PC-3 (cell line): Measurements from ENCODE around the gene TENM4. TPM values are rescaled to one million over a fixed set of nuclear protein-coding genes. Genes with fewer than 3 reads are reported as not detected.
"Not testable (repeated sequence)": the region's sequence is repeated elsewhere in the genome, so short reads cannot be mapped to it uniquely, and the experiment has no call there.

Experiments used
- ATAC-seq: fragments of 200-7000 bp; cut with Tn5 transposase; 2 replicates; pipeline ENCODE4 v1.9.1; 2020; ENCODE audit warnings: mild to moderate bottlenecking, moderate library complexity
- BruUV-seq: library from RNA; stranded (reverse); fragments of 400-500 nt; replicated peaks from 2 replicates; lab custom pipeline; 2021; lab: Mats Ljungman, UMichigan
- CTCF ChIA-PET: fragments of 300-600 bp; sonication (Branson Sonifier 250); formaldehyde crosslinking; loops from one replicate; lab custom pipeline; 2022; ENCODE audit warnings: antibody characterized with exemption; lab: Charles Lee
- POLR2A ChIA-PET: fragments of 300-600 bp; sonication (Branson Sonifier 250); formaldehyde crosslinking; loops from one replicate; lab custom pipeline; 2022; ENCODE audit warnings: antibody characterized with exemption; ENCODE audit not compliant: unreplicated experiment; lab: Charles Lee
- DNase-seq: peaks from one replicate; pipeline ENCODE4 v3.0.0-alpha.2; 2015
- H2AFZ ChIP-seq: fragments of 300-600 bp; sonication (generic); 2 replicates; pipeline ENCODE4 v1.6.0; 2016; ENCODE audit warnings: antibody characterized with exemption, low read length
- H3F3A ChIP-seq: fragments of 300-600 bp; sonication (generic); one replicate; pipeline ENCODE4 v1.6.0; 2017; ENCODE audit warnings: antibody characterized with exemption, low read length, control low read depth, mild to moderate bottlenecking; ENCODE audit not compliant: unreplicated experiment
- H3K27ac ChIP-seq: fragments of 300-600 bp; sonication (generic); 2 replicates; pipeline ENCODE4 v1.5.1; 2016; ENCODE audit warnings: mild to moderate bottlenecking, low read length
- H3K27me3 ChIP-seq: fragments of 300-600 bp; sonication (generic); 2 replicates; pipeline ENCODE4 v1.6.1; 2016; ENCODE audit warnings: low read length, mixed read lengths
- H3K36me3 ChIP-seq: fragments of 300-600 bp; sonication (generic); 2 replicates; pipeline ENCODE4 v1.6.1; 2016; ENCODE audit warnings: low read depth, mixed run types, low read length, mixed read lengths
- H3K4me1 ChIP-seq: fragments of 300-600 bp; sonication (generic); 2 replicates; pipeline ENCODE4 v1.5.1; 2016; ENCODE audit warnings: low read length; ENCODE audit not compliant: insufficient read depth
- H3K4me2 ChIP-seq: fragments of 300-600 bp; sonication (generic); 2 replicates; pipeline ENCODE4 v1.6.0; 2016; ENCODE audit warnings: low read length
- H3K4me3 ChIP-seq: fragments of 300-600 bp; sonication (generic); 2 replicates; pipeline ENCODE4 v1.5.1; 2016; ENCODE audit warnings: mild to moderate bottlenecking, low read length, mixed read lengths
- H3K79me2 ChIP-seq: fragments of 300-600 bp; sonication (generic); 2 replicates; pipeline ENCODE4 v1.6.1; 2017; ENCODE audit warnings: low read length, mixed read lengths
- H3K9ac ChIP-seq: fragments of 300-600 bp; sonication (generic); 2 replicates; pipeline ENCODE4 v1.6.0; 2016; ENCODE audit warnings: mild to moderate bottlenecking, low read length
- H3K9me2 ChIP-seq: fragments of 300-600 bp; sonication (generic); replicated peaks from 2 replicates; pipeline ENCODE4 v1.6.1; 2016; ENCODE audit warnings: mixed run types, low read length, mixed read lengths
- H3K9me3 ChIP-seq: fragments of 300-600 bp; sonication (generic); 2 replicates; pipeline ENCODE4 v1.6.1; 2016; ENCODE audit warnings: low read length, mixed read lengths
- H4K20me1 ChIP-seq: fragments of 300-600 bp; sonication (generic); 2 replicates; pipeline ENCODE4 v1.6.1; 2016; ENCODE audit warnings: low read length, mixed read lengths
- EZH2 ChIP-seq: fragments of 300-600 bp; sonication (generic); IDR thresholded peaks from one replicate; pipeline ENCODE4 v1.6.1; 2017; ENCODE audit warnings: antibody characterized with exemption, mild to moderate bottlenecking, low read length; ENCODE audit not compliant: unreplicated experiment
- EZH2phosphoT487 ChIP-seq: fragments of 300-600 bp; sonication (generic); IDR thresholded peaks from 2 replicates; pipeline ENCODE4 v1.6.1; 2018; ENCODE audit warnings: mild to moderate bottlenecking, antibody characterized with exemption, low read length, borderline replicate concordance
- intact Hi-C: fragments of 100-400 bp; cut with micrococcal nuclease; formaldehyde crosslinking; loops from 2 replicates; pipeline ENCODE4 v1.9.0; 2023
- total RNA-seq: library from RNA; depleted of rRNA; stranded (reverse); fragments of >200 nt; gene quantifications from 2 replicates; pipeline ENCODE4 v1.2.3, GENCODE V29; 2014
- TF ChIP-seq, protein P1 (sequence below): fragments of 300-600 bp; sonication (generic); conservative IDR thresholded peaks from 2 replicates; pipeline ENCODE4 v1.5.1; 2017; ENCODE audit warnings: antibody characterized with exemption, low read depth, mild to moderate bottlenecking, low read length

Gene TENM4
- total RNA-seq, 1 experiment from 2014 or later, result 19.7 TPM

DNA sequence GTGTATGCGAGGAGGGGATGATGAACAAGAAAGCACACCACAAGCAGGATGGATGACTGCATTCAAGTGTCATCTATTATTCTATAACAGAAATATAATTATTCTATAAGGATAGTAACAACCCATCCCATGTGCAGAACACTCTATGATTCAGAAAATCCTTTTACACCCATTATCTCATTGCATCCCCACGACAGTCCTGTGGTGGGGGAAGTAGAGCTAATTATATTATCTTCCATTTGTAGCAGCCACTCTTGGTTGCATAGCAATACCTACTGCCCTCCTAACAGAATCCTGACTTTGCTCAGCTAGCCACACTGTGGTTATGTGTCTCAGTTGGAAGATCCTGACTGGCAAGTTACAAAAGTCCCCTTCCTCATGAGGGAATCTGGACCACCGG, 459.7 kb downstream of the TENM4 start:
- H4K20me1 ChIP-seq, result no peaks in the 10 kb centered on the region
- no peaks in the 10 kb centered on the region for H3K9me2 ChIP-seq
- intact Hi-C loops, result no loop called here
- no peaks in the 10 kb centered on the region for H3K27me3 ChIP-seq
- no peak overlapping the region for H3K4me3 ChIP-seq
- ChIA-PET POLR2A (no interaction called here), CTCF (no interaction called here)
- no peak overlapping the region for H3K27ac ChIP-seq
- no peaks in the 10 kb centered on the region for H3K79me2 ChIP-seq
- ATAC-seq, result no peak
- DNase-seq, result no peak
- no peaks in the 10 kb centered on the region for H3K36me3 ChIP-seq
- no peaks in the 10 kb centered on the region for H3K9me3 ChIP-seq
- no peaks in the 10 kb centered on the region for H3K4me1 ChIP-seq
- no peak overlapping the region for H3K4me2 ChIP-seq
- TF ChIP-seq, protein P1, sequence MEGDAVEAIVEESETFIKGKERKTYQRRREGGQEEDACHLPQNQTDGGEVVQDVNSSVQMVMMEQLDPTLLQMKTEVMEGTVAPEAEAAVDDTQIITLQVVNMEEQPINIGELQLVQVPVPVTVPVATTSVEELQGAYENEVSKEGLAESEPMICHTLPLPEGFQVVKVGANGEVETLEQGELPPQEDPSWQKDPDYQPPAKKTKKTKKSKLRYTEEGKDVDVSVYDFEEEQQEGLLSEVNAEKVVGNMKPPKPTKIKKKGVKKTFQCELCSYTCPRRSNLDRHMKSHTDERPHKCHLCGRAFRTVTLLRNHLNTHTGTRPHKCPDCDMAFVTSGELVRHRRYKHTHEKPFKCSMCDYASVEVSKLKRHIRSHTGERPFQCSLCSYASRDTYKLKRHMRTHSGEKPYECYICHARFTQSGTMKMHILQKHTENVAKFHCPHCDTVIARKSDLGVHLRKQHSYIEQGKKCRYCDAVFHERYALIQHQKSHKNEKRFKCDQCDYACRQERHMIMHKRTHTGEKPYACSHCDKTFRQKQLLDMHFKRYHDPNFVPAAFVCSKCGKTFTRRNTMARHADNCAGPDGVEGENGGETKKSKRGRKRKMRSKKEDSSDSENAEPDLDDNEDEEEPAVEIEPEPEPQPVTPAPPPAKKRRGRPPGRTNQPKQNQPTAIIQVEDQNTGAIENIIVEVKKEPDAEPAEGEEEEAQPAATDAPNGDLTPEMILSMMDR, result no peak
- TF ChIP-seq EZH2 (no peak), EZH2phosphoT487 (no peak)
- H2AFZ ChIP-seq, result no peak overlapping the region
- no peak overlapping the region for H3K9ac ChIP-seq
- no peaks in the 10 kb centered on the region for H3F3A ChIP-seq
- no TSS peak for BruUV-seq

DNA sequence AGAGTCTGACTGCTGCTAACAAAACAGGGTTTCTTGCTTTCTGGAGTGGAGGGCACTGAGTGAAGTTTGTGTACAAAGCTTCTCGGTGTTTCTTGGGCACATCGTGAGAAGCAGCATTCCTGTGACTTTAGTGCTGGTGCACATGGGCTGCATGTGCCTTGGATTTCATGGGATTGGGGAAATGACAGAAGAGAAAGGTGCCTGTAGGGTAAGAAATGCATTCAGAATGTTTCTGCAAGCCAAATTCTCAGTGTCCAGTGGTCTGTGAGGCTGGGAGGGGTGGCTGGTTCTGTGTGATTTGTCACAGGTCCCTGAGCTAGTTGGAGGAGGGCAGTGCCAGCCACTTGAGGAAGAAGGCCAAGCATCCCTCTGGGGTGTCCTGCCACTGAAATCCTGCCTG, 462.0 kb downstream of the TENM4 start:
- intact Hi-C loops, result no loop called here
- Histone ChIP-seq H3K9me2 (no peaks in the 10 kb centered on the region), H3K27ac (no peak overlapping the region), H3K36me3 (no peaks in the 10 kb centered on the region), H2AFZ (no peak overlapping the region), H3F3A (no peaks in the 10 kb centered on the region), H3K79me2 (no peaks in the 10 kb centered on the region), H3K9me3 (no peaks in the 10 kb centered on the region), H3K4me2 (no peak overlapping the region), H4K20me1 (no peaks in the 10 kb centered on the region), H3K4me3 (no peak overlapping the region), H3K4me1 (no peaks in the 10 kb centered on the region), H3K9ac (no peak overlapping the region), H3K27me3 (no peaks in the 10 kb centered on the region)
- CTCF ChIA-PET, result no interaction called here
- POLR2A ChIA-PET, result no interaction called here
- no peak for ATAC-seq
- DNase-seq, result no peak
- no TSS peak for BruUV-seq
- TF ChIP-seq EZH2 (no peak), EZH2phosphoT487 (no peak)
- TF ChIP-seq, protein P1, result no peak

DNA sequence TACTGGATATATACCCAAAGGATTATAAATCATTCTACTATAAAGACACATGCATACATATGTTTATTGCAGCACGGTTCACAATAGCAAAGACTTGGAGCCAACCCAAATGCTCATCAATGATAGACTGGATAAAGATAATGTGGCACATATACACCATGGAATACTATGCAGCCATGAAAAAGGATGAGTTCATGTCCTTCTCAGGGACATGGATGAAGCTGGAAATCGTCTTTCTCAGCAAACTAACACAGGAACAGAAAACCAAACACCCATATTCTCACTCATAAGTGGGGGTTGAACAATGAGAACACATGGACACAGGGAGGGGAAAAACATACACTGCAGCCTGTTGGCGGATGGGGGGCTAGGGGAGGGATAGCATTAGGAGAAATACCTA, 463.0 kb downstream of the TENM4 start:
- ATAC-seq, intact Hi-C loops, H3K9me3 ChIP-seq, DNase-seq, BruUV-seq, H3K4me1 ChIP-seq, H3K27ac ChIP-seq, H3K27me3 ChIP-seq, H2AFZ ChIP-seq, CTCF ChIA-PET, POLR2A ChIA-PET, H3K36me3 ChIP-seq, H3K9me2 ChIP-seq, H3K9ac ChIP-seq, H3K79me2 ChIP-seq, H3F3A ChIP-seq, H3K4me2 ChIP-seq, H3K4me3 ChIP-seq, H4K20me1 ChIP-seq: not testable (repeated sequence)
